ENCODE data around the gene TMEM44.

Gene TMEM44, protein sequence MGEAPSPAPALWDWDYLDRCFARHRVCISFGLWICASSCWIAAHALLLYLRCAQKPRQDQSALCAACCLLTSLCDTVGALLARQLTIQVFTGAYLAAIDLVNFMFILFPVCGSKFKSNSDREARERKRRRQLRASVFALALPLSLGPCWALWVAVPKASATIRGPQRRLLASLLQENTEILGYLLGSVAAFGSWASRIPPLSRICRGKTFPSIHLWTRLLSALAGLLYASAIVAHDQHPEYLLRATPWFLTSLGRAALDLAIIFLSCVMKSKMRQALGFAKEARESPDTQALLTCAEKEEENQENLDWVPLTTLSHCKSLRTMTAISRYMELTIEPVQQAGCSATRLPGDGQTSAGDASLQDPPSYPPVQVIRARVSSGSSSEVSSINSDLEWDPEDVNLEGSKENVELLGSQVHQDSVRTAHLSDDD

DNA sequence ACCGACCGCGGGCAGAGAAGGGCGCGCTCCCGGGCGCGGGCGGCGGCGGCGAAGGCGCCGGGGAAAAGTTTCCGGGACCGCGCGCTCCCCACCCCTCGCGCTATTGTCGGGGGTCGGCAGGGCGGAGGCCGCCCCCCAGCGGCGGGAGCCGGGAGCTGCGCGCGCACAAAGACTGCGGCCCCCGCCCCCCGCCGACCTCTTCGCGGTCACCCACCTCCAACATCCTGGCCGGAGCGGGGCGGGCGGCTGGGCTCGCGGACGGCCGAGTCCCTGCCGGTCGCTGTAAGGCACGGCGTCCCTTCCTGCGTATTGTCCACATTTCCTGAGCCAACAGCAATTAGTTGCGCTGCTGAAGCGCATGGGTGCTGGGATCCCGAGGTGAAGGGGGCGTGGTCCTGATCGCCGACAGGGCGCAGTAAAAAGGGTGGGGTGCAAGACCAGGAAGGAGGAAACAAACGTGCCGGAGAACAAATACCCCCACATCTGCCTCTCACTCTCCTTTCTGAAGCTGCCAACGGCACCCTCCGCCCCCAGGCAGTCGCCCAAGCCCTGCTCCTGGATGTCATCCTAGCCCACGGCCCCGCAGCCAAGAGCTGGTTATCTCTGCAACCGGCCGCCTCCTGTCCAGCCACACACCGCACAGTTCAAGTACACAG is at the start of gene TMEM44:
TSS of gene TMEM44 (minus strand) at position 71 of the 656 bp plus-strand sequence. CDS start 204 bp downstream, outside the sequence.
- TF ChIP-seq, protein P1, sequence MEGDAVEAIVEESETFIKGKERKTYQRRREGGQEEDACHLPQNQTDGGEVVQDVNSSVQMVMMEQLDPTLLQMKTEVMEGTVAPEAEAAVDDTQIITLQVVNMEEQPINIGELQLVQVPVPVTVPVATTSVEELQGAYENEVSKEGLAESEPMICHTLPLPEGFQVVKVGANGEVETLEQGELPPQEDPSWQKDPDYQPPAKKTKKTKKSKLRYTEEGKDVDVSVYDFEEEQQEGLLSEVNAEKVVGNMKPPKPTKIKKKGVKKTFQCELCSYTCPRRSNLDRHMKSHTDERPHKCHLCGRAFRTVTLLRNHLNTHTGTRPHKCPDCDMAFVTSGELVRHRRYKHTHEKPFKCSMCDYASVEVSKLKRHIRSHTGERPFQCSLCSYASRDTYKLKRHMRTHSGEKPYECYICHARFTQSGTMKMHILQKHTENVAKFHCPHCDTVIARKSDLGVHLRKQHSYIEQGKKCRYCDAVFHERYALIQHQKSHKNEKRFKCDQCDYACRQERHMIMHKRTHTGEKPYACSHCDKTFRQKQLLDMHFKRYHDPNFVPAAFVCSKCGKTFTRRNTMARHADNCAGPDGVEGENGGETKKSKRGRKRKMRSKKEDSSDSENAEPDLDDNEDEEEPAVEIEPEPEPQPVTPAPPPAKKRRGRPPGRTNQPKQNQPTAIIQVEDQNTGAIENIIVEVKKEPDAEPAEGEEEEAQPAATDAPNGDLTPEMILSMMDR (IDR thresholded peaks at IDR 0.05; ENCODE audit: low read depth, low read length): peak; percentile 63
- H3K27me3 ChIP-seq (ENCODE audit: insufficient read depth, low read depth, severe bottlenecking): no peaks in the 10 kb centered on the region
- H3K27ac ChIP-seq: peak within 1 kb of the TSS; percentile 54

DNA sequence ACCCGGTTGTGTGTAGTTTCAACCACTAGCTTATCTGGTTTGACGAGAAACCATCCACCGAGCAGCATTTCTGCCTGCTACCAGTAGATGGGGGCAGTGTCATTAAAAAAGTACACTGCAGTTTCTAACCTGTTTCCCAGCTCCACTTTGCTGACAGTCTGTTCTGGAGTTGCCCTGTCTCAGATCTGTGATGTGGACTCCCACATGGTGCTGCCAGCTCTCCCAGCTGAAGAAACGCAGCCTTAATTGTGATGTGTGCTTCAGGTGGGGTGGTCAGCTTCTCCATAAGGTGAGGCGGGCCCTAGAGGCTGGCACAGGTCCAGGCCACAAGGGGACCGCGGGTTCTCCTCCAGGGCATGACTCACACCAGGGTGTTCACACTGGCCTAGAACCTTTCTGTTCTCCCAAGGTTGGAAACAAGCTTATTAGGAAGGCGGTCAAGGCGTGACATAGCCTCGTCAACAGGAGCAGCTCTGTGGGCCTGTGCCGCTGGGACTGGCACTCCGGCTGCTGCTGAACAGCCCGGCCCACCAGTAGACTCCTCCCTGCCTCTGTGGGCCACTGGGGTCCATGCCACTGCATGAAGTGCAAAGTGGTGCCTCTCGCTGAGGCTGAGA is 49.6 kb upstream of the TMEM44 start:
- DNase-seq: peak; percentile 59
- Histone ChIP-seq H3K27ac (no peak overlapping the region), H3K36me3 (peaks cover 4% of the 10 kb centered on the region; the same call in 1 of the 2 replicates), H3K27me3 (ENCODE audit: insufficient read depth, low read depth, severe bottlenecking) (no peaks in the 10 kb centered on the region), H3K9me3 (ENCODE audit: severe bottlenecking) (no peaks in the 10 kb centered on the region), H3K4me3 (ENCODE audit: low read depth, low read length) (no peak overlapping the region)
- TF ChIP-seq, protein P1 (IDR thresholded peaks at IDR 0.05; ENCODE audit: low read depth, low read length): peak; percentile 67

More for the DNA sequence above, at the start of gene TMEM44:
- Histone ChIP-seq H3K36me3 (no peaks in the 10 kb centered on the region), H3K9me3 (ENCODE audit: severe bottlenecking) (no peaks in the 10 kb centered on the region), H3K4me3 (ENCODE audit: low read depth, low read length) (peak within 1 kb of the TSS; percentile 59)
- DNase-seq: peak; percentile 70

DNA sequence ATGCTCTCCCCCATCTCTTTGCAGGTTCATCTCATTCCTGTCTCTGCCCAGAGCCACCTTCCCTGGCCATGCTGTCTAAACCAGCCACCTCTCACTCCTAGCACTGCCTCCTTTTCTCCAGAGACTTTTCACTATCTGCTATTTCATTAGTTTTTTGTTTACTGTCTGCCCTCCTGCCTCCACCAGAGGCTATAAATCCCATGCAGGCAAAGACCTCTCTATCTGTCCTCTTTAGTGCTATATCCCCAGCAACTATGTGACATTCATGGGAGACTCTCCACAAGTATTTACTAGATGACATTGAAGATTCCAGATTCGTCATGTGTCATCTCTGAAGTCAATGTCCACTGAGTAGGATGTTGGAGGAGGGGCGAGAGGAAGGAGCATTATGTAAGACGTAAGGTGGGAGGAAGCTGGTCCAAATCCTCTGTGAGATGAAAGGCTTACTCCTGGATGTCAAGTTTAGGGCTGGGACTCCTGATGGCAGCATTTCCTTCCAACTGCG is 49.0 kb upstream of the TMEM44 start:
- Histone ChIP-seq H3K27ac (no peak overlapping the region), H3K9me3 (ENCODE audit: severe bottlenecking) (no peaks in the 10 kb centered on the region), H3K27me3 (ENCODE audit: insufficient read depth, low read depth, severe bottlenecking) (no peaks in the 10 kb centered on the region), H3K36me3 (no peaks in the 10 kb centered on the region; the same call in 1 of the 2 replicates), H3K4me3 (ENCODE audit: low read depth, low read length) (no peak overlapping the region)
- TF ChIP-seq, protein P1 (IDR thresholded peaks at IDR 0.05; ENCODE audit: low read depth, low read length): no peak
- no peak for DNase-seq

DNA sequence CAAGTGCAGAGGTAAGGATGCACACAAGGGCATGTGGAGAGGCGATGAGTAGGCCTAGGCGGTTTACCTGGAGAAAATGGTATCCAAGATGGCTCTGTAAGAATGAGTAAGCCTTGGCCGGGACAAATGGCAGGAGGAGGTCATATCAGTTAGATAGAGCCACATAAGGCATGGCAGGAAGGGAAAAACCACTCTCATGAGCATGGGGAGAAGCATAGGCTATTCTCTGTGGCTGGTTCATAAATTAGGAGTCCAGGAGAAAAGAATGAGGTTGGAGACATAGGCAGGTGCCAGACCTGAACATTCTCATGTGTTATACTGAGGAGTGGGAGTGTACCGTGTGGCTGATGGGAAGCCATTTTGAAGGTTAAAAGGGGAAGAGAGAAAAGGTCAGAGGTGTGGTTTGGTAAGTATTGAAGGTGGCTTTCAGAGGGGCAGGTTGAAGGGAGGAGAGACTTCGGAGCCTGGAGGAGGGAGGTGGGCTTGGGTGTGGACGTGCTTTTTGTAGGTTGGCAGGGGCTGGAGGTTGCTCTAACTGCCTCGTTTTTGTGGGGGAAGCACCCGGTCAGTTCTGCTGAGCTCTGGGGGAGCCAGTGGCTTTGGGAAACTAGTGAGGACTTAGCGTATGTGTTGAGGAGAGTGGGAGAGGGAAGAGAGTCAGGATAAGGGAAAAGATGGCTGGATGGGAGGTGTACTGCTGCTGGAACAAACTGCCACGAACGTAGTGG is 47.8 kb upstream of the TMEM44 start:
- DNase-seq: no peak
- no peaks in the 10 kb centered on the region for H3K27me3 ChIP-seq (ENCODE audit: insufficient read depth, low read depth, severe bottlenecking)
- no peak overlapping the region for H3K27ac ChIP-seq
- no peak overlapping the region for H3K4me3 ChIP-seq (ENCODE audit: low read depth, low read length)
- no peaks in the 10 kb centered on the region for H3K36me3 ChIP-seq
- TF ChIP-seq, protein P1 (IDR thresholded peaks at IDR 0.05; ENCODE audit: low read depth, low read length): no peak
- H3K9me3 ChIP-seq (ENCODE audit: severe bottlenecking): no peaks in the 10 kb centered on the region

DNA sequence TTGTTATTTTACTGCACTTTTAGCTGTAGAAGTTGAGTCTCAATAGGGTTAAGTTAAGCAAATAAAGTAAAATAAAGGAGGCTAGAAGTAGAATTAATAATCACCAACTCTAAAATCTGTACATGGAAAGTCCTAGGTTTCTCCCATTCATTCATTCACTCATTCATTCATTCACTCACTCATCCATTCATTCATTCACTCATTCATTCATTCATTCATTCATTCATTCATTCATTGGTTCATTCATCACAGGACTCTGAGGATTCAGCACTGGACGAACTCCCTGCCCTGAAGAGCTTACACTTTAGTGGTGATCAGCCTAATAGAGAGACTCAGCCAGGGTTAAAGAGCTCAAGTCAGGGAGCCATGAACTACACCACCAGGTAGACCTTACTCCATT is 43.3 kb upstream of the TMEM44 start:
- DNase-seq: no peak
- Histone ChIP-seq H3K4me3 (ENCODE audit: low read depth, low read length) (no peak overlapping the region), H3K36me3 (no peaks in the 10 kb centered on the region), H3K27ac (no peak overlapping the region), H3K27me3 (ENCODE audit: insufficient read depth, low read depth, severe bottlenecking) (no peaks in the 10 kb centered on the region), H3K9me3 (ENCODE audit: severe bottlenecking) (no peaks in the 10 kb centered on the region)
- TF ChIP-seq, protein P1 (IDR thresholded peaks at IDR 0.05; ENCODE audit: low read depth, low read length): no peak

All from WERI-Rb-1 (cell line).